ENCODE data around the gene PTPRM. TPM values are rescaled to one million over a fixed set of nuclear protein-coding genes. Genes with fewer than 3 reads are reported as not detected.

PTPRM gene
- total and polyA plus RNA-seq, 2 of the 8 experiments (the other 6 are each of a cell fraction or from before 2014, with no cell fraction given) = 4.1 to 7.0 TPM

DNA sequence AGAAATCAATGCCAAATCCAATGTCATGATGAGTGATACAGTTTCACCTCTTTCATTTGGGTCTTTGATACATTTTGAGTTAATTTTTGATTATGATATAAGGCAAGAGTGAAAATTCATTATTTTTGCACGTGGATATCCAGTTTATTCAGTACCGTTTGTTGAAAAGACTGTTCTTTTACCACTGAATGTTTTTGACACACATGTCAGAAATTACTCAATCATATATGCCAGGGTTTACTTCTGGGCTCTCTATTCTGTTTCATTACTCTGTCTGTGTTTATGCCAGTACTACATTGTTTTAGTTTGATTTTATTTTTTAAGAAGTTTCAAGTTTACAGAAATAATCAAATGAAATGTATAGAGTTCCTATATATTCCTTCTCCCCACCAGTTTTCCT, 154.4 kb downstream of the PTPRM start (continued):
- no peak for TF ChIP-seq CBX8 (IDR thresholded peaks at IDR 0.05; ENCODE audit: borderline replicate concordance, low read depth, low read length)
- TF ChIP-seq SUZ12 (IDR thresholded peaks at IDR 0.05; ENCODE audit: low read length) = no peak
- TF ChIP-seq SP2 (IDR thresholded peaks at IDR 0.05; ENCODE audit: low read length) = no peak
- no peak for TF ChIP-seq CREB1 (IDR thresholded peaks at IDR 0.05)
- TF ChIP-seq GTF2F1 (IDR thresholded peaks at IDR 0.05; ENCODE audit: borderline replicate concordance, low read depth, low read length) = no peak
- no peak for TF ChIP-seq HDAC6 (IDR thresholded peaks at IDR 0.05; ENCODE audit: low read depth, low read length)
- no peak for TF ChIP-seq KDM4A (IDR thresholded peaks at IDR 0.05; ENCODE audit: low read depth, low read length, severe bottlenecking)
- TF ChIP-seq, protein P1, sequence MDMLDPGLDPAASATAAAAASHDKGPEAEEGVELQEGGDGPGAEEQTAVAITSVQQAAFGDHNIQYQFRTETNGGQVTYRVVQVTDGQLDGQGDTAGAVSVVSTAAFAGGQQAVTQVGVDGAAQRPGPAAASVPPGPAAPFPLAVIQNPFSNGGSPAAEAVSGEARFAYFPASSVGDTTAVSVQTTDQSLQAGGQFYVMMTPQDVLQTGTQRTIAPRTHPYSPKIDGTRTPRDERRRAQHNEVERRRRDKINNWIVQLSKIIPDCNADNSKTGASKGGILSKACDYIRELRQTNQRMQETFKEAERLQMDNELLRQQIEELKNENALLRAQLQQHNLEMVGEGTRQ (IDR thresholded peaks at IDR 0.05; ENCODE audit: low read length) = no peak
